H1 (cell line): Measurements from ENCODE around the gene CD164L2.

ENCODE experiments used
- POLR2AphosphoS5 ChIP-seq: IDR thresholded peaks from 2 replicates; pipeline ENCODE4 v1.6.1; 2011; ENCODE audit warnings: low read depth, low read length
- SP1 ChIP-seq: IDR thresholded peaks from 2 replicates; pipeline ENCODE4 v1.6.1; 2011; ENCODE audit warnings: low read depth, low read length
- ZNF274 ChIP-seq: IDR thresholded peaks from 2 replicates; pipeline ENCODE4 v1.7.0; 2012; ENCODE audit warnings: low read length, borderline replicate concordance; ENCODE audit errors: extremely low read depth
- TF ChIP-seq, protein P1 (sequence below), 3 experiments: IDR thresholded peaks; 1 replicate in 2 of 3; 2 replicates in 1 of 3; pipeline versions ENCODE4 v1.5.1 to v1.6.1; 2011; ENCODE audit warnings: low read length in 3 of 3, mild to moderate bottlenecking in 3 of 3, inconsistent platforms in 2 of 3, low read depth in 1 of 3, moderate library complexity in 1 of 3; ENCODE audit not compliant: insufficient read depth in 1 of 3; ENCODE audit errors: control extremely low read depth in 1 of 3
- TF ChIP-seq, protein P2 (sequence below): fragments of 300-600 bp; sonication (generic); IDR thresholded peaks from 2 replicates; pipeline ENCODE4 v1.7.1; 2012; ENCODE audit warnings: low read length, moderate library complexity, mild to moderate bottlenecking, inconsistent platforms; ENCODE audit not compliant: insufficient replicate concordance

- TF ChIP-seq, protein P1, sequence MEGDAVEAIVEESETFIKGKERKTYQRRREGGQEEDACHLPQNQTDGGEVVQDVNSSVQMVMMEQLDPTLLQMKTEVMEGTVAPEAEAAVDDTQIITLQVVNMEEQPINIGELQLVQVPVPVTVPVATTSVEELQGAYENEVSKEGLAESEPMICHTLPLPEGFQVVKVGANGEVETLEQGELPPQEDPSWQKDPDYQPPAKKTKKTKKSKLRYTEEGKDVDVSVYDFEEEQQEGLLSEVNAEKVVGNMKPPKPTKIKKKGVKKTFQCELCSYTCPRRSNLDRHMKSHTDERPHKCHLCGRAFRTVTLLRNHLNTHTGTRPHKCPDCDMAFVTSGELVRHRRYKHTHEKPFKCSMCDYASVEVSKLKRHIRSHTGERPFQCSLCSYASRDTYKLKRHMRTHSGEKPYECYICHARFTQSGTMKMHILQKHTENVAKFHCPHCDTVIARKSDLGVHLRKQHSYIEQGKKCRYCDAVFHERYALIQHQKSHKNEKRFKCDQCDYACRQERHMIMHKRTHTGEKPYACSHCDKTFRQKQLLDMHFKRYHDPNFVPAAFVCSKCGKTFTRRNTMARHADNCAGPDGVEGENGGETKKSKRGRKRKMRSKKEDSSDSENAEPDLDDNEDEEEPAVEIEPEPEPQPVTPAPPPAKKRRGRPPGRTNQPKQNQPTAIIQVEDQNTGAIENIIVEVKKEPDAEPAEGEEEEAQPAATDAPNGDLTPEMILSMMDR (IDR thresholded peaks at IDR 0.05; ENCODE audit: control extremely low read depth in 1 of 3, insufficient read depth in 1 of 3, low read depth in 1 of 3, low read length in 3 of 3), result no peak
- TF ChIP-seq ZNF274, result no peak
- no peak for TF ChIP-seq POLR2AphosphoS5
- no peak for TF ChIP-seq SP1
- TF ChIP-seq, protein P2, sequence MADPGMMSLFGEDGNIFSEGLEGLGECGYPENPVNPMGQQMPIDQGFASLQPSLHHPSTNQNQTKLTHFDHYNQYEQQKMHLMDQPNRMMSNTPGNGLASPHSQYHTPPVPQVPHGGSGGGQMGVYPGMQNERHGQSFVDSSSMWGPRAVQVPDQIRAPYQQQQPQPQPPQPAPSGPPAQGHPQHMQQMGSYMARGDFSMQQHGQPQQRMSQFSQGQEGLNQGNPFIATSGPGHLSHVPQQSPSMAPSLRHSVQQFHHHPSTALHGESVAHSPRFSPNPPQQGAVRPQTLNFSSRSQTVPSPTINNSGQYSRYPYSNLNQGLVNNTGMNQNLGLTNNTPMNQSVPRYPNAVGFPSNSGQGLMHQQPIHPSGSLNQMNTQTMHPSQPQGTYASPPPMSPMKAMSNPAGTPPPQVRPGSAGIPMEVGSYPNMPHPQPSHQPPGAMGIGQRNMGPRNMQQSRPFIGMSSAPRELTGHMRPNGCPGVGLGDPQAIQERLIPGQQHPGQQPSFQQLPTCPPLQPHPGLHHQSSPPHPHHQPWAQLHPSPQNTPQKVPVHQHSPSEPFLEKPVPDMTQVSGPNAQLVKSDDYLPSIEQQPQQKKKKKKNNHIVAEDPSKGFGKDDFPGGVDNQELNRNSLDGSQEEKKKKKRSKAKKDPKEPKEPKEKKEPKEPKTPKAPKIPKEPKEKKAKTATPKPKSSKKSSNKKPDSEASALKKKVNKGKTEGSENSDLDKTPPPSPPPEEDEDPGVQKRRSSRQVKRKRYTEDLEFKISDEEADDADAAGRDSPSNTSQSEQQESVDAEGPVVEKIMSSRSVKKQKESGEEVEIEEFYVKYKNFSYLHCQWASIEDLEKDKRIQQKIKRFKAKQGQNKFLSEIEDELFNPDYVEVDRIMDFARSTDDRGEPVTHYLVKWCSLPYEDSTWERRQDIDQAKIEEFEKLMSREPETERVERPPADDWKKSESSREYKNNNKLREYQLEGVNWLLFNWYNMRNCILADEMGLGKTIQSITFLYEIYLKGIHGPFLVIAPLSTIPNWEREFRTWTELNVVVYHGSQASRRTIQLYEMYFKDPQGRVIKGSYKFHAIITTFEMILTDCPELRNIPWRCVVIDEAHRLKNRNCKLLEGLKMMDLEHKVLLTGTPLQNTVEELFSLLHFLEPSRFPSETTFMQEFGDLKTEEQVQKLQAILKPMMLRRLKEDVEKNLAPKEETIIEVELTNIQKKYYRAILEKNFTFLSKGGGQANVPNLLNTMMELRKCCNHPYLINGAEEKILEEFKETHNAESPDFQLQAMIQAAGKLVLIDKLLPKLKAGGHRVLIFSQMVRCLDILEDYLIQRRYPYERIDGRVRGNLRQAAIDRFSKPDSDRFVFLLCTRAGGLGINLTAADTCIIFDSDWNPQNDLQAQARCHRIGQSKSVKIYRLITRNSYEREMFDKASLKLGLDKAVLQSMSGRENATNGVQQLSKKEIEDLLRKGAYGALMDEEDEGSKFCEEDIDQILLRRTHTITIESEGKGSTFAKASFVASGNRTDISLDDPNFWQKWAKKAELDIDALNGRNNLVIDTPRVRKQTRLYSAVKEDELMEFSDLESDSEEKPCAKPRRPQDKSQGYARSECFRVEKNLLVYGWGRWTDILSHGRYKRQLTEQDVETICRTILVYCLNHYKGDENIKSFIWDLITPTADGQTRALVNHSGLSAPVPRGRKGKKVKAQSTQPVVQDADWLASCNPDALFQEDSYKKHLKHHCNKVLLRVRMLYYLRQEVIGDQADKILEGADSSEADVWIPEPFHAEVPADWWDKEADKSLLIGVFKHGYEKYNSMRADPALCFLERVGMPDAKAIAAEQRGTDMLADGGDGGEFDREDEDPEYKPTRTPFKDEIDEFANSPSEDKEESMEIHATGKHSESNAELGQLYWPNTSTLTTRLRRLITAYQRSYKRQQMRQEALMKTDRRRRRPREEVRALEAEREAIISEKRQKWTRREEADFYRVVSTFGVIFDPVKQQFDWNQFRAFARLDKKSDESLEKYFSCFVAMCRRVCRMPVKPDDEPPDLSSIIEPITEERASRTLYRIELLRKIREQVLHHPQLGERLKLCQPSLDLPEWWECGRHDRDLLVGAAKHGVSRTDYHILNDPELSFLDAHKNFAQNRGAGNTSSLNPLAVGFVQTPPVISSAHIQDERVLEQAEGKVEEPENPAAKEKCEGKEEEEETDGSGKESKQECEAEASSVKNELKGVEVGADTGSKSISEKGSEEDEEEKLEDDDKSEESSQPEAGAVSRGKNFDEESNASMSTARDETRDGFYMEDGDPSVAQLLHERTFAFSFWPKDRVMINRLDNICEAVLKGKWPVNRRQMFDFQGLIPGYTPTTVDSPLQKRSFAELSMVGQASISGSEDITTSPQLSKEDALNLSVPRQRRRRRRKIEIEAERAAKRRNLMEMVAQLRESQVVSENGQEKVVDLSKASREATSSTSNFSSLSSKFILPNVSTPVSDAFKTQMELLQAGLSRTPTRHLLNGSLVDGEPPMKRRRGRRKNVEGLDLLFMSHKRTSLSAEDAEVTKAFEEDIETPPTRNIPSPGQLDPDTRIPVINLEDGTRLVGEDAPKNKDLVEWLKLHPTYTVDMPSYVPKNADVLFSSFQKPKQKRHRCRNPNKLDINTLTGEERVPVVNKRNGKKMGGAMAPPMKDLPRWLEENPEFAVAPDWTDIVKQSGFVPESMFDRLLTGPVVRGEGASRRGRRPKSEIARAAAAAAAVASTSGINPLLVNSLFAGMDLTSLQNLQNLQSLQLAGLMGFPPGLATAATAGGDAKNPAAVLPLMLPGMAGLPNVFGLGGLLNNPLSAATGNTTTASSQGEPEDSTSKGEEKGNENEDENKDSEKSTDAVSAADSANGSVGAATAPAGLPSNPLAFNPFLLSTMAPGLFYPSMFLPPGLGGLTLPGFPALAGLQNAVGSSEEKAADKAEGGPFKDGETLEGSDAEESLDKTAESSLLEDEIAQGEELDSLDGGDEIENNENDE, result no peak
These were observed 10.6 kb upstream of the CD164L2 start for GRCh38 chr1:27393641-27394281.
